HG02981 (cell line): ENCODE data around the gene GBF1.
"Not testable (repeated sequence)": the region's sequence is repeated elsewhere in the genome, so short reads cannot be mapped to it uniquely, and the experiment has no call there.

ENCODE experiments used
- ATAC-seq: cut with Tn5 transposase; IDR thresholded peaks from one replicate; pipeline ENCODE4 v1.9.1; 2021; ENCODE audit warnings: mild to moderate bottlenecking, moderate library complexity; ENCODE audit not compliant: unreplicated experiment

Gene GBF1

DNA sequence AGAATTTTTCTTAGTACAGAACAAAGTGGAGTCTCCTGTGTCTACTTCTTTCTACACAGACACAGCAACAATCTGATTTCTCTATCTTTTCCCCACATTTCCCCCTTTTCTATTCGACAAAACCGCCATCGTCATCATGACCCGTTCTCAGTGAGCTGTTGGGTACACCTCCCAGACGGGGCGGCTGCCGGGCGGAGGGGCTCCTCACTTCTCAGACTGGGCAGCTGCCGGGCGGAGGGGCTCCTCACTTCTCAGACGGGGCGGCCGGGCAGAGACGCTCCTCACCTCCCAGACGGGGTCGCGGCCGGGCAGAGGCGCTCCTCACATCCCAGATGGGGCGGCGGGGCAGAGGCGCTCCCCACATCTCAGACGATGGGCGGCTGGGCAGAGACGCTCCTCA, 56.0 kb downstream of the GBF1 start:
- ATAC-seq = not testable (repeated sequence)

DNA sequence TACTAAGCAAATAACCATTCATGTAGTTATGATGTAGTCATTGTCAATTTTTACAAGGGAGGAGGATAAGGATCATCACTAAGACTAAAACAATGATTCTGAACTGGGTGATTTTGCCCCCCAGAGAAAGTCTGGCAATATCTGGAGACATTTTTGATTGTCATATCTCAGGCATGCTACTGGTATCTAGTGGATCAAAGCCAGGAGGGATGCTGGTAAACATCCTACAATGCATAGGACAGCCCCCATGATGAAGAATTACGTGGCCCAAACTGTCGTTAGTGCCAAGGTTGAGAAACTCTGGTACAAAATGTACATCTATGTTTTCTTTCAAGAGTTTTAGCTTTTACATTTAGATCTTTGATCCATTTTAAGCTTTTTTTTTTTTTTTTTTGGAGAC, 57.3 kb downstream of the GBF1 start:
- no peak for ATAC-seq

DNA sequence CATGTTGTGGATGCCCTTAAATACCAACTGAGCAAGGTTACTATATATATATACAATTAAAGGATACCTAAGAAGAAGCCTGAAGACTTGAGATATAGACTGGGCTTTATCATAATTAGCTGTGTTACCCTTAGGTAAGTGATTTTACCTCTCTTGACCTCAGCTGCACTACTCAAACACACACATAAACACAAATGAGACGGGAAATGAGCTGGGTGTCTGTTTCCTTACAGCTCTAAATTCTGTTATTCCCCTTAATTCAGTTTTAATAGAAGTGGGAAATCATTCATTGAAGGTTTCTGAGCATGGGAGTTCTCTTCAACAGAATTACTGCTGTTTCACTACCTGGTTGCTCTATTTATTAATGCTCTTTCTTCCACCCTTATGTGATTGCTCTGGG, 60.7 kb downstream of the GBF1 start:
- ATAC-seq = no peak

DNA sequence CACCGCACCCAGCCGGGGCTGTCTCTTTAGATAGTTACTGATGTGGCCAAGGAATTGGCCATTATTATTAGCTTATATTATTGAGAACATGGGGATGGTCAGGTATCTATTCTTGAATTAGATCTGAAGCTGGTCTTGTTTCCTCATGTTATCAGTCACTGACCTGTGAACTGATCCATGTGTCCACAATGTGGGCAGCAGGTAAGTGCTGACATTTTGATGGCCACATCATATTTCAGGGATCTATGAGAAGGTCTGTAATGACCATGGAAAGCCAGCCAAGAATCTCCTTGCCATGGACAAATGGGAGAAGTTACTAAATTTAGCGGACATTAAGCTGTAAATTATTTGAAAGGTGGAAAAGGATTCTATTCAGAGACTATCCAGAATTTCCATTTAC, 61.4 kb downstream of the GBF1 start:
- ATAC-seq = no peak

DNA sequence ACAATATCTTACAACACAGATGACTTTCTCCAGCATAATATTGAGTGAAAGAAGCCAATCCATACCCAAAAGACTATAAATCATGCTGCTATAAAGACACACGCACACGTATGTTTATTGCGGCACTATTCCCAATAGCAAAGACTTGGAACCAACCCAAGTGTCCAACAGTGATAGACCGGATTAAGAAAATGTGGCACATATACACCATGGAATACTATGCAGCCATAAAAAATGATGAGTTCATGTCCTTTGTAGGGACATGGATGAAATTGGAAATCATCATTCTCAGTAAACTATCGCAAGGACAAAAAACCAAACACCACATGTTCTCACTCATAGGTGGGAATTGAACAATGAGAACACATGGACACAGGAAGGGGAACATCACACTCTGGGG, 63.0 kb downstream of the GBF1 start:
- ATAC-seq = not testable (repeated sequence)

DNA sequence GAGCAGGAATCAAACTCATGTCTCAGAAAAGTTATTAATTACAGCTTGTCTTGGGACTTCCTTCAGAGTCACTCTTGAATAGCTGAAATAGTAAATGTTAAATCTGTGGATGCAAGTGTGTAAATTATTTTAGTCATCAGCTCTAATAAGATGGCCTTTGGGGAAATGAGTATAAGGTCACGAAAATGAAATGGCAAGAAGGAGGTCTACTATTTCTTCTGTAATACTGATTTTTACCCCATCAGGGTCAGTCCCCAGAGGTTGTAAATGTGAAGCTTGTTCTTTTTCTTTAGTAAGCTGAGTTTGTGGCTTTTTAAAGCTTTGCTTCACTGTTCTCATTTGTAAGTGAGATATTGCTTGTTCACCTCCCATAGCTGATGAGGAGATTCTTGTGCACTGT, 63.9 kb downstream of the GBF1 start:
- ATAC-seq = no peak

DNA sequence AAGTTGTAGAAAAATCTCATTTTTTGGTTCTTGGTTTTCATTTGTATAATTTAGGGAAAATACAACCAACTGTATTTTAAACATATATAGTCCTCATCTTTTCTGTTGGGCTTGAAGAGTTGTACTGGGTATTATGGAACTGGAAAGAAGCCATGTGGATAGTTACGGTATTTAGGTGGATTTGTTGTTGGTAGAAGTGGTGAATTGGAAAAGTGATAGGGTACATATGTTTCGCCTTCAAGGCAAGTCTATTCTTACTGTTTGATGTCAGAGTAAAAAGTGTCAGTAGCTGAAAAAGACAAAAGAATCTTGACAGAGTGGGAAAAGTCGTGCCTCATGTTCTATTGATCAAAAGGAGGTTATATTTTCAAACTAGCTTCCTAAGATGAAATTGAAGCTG, 64.6 kb downstream of the GBF1 start:
- no peak for ATAC-seq

DNA sequence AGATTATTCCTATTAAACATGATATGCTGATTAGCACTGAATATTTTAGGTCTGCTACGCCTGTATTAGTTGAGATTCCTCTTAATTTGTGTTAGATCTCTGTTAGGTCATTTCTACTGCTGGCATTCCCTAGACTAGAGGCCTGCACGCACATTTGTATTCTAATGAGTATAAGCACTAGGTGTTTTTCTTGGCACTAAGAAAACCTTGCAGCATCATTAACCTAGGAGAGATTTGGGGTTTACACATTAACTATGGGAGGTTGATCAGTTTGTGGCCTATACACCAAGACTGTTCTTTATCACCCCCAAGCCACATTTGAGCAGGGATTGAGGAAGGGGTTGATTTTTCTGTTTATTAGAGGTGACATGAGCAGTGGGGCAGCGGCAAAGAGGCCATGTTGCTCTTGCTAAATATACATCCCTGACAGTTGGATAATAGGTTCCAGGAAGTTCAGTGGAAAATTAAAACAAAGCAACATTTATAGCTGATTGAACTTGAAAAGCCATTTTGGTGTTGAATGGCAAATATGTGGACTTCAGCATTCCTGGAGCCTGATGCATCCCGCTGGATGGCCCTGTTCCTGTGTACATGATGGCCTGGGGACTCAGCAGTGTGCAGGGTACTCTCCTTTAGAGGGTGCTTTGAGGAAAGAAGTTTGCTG, 65.2 kb downstream of the GBF1 start:
- ATAC-seq = no peak

DNA sequence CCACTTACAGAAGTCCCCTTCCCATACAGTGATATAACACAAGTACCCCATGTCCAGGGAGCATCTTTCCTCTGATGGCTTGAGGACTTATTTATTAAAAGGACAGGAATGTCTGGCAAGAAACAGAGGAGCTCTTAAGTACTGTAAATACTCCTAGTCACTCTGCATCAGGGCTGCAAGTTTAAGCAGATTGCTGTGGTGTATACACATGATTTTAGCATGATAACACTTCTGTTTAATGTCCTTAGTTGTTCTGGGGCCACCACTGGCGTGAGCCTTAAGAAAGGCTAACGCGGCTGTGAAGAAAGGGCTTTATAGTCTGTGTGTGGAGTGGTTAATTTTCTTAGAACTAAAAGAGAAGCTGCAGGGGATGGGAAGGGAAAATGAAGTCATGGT, 65.7 kb downstream of the GBF1 start:
- ATAC-seq = no peak

DNA sequence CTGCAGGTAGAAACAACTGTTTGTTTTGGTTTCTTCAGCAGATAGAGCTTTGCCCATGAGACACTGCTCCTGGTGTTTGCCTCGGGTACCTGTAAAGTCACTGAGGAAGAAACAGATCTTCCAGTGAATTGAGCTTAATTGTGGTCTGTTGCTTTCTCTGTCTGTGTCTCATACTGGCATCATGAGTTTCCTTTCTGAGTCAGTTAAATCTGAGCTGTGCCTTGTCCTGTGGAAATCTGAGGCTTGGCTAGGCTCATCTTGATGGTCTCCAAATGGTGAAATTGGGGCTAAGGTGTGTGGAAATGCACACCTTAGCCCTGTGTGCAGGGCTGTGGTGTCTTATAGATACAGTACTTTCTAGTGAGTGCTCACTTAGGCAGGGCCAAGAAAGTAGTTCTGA, 67.4 kb downstream of the GBF1 start:
- ATAC-seq = no peak

DNA sequence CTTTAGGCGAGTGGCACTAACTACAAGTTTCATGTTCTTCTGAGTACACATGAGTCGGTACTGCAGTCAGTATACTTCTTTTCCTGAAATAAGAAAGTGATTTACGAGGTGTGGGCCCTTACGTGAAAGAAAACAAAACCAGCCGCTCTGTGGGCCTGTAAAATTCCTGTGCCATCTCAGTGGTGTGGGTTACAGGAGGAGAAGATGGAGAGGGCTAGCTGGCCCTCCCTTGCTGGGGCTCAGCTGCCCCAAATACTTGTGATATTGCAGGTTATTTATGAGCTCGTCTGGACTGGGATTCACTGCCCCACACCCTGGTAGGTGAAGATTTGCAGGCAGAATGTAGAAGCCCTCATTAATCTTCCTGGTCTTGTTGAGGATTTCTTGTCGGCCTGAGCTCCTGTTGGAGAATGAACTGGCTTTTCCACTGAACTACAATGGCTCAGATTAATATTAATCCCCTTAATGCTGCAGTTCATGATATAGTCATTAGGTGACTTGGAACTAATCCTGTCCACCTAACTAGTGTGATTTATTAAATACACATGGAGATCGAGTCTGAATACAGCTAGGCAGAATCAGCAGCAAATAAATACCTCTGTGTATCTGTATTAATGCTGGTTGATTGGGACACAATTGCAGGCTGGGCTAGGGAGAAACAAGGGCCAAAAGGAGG, 68.0 kb downstream of the GBF1 start:
- no peak for ATAC-seq

DNA sequence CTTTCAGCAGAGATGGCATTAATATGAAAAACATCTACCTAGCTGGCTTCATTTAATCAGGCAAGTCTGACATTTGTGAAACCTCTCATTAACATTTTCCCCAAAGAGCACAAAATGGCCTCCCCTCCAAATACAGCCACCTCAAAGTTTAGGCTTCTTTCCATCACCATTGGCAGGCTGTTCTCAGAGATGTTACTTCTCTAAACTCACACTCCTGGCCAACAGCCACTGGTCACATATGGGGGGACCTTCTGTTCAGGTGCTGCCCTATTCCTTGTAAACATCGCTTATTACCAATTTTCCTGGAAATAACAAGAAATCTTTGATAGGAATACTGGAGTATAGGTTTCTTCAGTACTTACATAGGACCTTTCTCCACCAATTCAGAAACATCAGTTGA, 69.5 kb downstream of the GBF1 start:
- ATAC-seq = no peak

DNA sequence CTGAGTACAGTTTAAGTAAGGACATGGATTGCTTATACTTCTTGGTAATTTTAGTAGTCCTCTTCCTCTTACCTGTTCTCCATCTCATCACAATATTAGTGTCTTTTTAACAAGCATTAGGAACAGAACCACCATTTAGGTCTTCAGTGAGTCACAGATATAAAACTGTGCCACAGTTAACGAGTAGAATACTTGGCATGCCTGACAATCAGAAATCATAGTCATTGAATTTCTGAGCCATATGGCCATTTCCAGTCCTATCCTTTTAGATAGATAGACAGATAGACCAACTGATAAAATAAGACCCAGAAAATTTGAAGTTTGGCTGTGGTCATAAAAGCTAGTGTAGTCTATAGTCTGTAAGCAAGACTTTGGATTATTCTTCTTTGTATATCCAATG, 71.1 kb downstream of the GBF1 start:
- ATAC-seq = no peak

DNA sequence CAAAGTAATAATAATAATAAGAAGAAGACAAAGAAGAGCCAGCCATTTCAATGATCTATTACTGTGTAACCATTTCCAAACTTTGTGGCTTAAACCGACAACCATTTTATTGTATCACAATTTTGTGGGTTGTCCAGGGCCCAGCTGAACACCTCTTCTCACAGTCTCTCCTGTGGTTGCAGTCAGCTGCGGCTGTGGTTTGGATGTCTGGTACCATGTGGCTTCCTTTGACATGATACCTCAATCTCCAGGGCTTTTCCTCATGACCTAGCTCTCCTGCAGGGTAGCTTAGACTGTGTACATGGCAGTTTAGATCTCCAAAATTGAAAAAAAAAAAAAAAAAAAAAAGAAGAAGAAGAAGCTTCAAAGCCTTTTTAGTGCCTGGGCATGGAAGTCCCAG, 77.6 kb downstream of the GBF1 start:
- peak; percentile 54 for ATAC-seq

DNA sequence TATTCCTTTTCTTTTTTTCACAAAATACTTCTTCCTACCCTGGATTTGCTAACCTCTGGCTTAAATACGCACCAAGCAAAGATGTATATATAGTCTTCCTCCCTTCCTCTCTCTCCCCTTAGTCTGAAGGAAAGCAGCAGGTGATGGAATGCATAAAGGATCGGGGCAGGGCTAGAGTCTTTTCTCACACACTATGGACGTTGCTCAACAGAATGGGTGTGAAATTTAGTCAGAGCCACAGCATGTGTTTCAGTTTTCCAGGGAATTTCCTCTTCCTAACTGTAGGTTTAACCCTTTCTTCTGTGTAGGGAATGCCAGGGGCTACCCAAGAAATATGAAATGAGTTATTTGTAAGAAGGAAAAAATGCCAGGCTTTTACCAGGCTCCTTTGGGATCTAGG, 78.7 kb downstream of the GBF1 start:
- ATAC-seq = no peak

DNA sequence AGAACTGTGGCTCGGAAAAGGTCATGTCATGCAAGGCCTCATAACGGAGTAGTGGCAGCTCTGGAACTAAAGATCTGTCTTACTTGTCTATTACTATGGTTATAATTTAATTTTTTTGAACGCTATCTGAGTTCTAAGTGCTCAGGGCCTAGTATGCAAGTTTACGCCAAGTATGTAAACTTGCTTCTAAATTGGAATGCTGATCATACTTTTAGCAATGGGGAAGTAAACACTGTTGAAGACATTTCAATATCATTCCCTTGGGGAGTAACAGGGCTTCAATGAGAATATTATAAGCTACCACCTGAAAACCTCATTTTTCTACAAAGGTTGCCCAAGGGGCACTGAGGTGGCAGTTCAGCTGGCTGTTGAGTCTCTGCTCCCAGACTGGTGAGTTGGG, 80.7 kb downstream of the GBF1 start:
- no peak for ATAC-seq

DNA sequence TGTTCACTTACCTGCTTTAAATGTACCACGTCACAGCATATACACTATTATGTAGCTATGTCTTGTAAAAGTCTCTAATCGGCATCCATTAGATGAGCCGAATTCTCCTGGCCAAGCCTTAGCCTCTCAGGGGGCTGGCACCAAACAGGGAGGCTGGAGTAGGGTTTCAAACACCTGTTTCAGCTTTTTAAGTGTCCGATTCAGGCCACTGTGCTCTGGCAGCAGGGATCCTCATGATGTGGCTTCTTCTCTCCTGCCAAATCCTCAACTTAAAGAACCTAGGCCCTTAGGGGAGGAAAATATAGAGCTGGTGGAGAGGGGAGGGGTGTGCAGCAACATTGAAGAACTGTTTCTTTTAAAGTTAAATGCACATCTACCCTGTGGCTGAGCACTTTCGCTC, 81.7 kb downstream of the GBF1 start:
- ATAC-seq = no peak

DNA sequence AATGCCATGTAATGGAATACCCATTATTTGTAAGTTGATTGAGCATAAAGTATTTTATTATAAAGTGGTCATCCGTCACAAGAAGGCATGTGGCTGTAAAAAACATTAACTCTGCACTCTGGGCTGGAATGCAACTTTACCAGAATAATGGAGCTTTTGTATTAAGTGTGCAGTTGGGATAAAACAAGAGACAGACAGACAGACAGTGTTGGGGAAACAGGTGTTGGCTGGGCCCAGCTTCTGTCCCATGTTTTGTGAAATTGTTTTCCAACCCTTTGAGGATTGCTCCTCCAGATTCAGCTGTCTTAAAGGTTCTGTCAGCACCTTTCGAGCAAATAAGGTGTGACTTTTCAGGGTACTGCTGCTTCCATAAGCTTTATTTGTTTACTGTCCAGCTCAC, 82.3 kb downstream of the GBF1 start:
- ATAC-seq = no peak

DNA sequence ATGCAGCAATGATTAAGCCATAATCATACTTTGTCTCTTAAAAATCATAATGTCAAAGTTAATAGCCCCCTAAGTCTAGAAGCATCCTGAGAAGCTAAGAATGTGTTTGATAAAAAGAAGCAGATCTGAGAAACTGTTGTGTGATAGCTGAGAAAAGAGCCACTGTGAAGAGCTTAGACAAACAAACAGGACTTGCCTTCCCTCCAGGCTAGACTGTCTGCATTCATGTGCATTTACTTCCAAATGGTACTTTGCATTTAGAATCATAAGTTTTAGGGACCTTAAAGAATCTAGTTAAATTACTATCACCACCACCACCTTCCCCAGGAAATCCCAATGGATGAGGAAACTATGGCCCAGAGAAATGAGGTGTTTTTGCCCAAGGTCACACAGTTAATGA, 87.4 kb downstream of the GBF1 start:
- no peak for ATAC-seq

DNA sequence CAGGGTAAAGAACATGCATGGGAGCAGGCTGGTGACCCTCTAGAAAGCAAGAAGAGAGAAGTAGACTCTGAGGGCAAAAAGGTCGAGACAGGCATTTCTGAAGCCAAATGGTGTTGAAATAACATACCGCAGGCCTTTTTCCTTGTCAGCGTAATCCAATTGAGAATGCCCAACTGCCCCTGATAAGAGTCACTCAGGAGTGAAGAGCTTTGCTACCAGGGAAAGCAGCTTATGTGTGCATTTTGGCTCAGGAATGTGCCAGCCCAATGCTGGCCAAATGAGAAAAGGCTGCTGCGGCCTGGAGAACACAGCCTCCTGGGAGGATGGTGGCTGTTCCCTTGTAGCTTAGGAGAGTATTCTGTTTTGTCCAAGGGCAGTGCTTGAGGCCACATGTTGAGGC, 88.8 kb downstream of the GBF1 start:
- ATAC-seq = no peak

DNA sequence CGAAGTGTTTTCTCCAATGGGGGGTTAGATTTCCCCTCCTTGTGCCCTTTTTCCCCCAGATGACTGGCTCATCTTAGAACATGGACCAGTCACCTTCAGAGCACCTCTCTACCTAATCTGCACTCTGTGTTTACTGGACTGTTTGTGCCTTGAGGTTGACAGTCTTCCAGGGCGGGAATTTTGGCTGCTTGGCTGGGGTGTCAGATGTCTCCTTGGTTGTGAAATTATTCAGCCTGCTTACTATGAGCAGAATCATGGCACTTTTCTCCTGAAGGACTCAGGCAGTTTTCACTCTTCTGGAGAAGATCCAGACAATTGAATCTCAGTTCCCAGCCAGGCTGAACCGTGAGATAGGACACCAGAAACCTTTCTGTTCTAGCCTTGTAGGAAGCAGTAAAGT, 89.9 kb downstream of the GBF1 start:
- ATAC-seq = no peak

DNA sequence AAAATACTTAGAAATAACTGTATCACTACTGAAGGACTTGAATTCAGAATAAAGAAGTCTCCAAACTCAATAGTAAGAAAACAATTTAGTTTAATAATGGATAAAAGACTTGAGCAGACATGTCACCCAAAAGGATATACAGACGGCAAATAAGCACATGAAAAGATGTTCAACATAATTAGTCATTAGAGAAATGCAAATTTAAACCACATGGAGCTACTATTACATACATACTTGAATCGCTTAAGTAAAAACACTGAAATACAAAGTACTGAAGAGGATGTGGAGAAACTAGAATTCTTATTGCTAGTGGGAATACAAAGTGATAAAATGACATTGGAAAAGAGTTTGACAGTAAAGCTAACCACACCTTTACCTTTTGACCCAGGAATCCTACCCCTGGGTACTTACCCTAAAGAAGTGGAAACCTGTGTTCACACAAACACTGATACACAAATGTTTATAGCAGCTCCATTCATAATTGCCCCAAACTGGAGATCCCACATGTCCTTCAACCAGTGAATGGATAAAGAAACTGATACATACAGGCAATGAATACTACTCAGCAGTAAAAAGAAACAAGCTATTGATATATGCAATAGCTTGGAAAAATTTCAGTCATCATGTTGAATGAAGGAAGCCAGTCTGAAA, 95.8 kb downstream of the GBF1 start:
- ATAC-seq = no peak

DNA sequence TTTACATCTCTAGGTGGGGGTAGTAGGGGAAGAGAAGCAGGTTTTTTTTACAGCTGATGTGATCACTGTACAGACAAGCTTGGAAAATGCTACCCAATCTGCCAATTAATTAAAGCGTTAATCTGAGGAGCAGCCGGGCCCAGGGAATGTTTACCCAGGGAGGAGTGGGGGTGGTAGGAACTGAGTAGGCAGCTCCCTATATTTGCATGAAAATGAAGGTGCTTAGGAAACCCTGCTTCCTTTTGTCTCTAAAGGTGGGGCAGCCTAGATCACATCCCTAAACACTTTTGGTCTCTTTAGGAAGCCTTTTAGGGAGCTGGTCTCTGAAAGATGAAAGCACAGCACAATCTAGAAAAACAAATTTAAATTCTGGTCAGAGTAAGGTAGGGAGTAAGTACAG, 97.1 kb downstream of the GBF1 start:
- ATAC-seq = no peak
